Testis (tissue), 2 donors: Measurements from ENCODE around the gene WDR20.

Experiments
- CTCF ChIP-seq, 3 experiments: fragments of 450-650 bp in 2 of 3; fragments of 200-600 bp in 1 of 3; sonication (generic) in 1 of 3; IDR thresholded peaks; one replicate each; pipeline ENCODE4 v1.5.1; 2016 to 2019; ENCODE audit warnings: antibody characterized with exemption in 3 of 3, mild to moderate bottlenecking in 2 of 3, moderate library complexity in 1 of 3
- POLR2A ChIP-seq: fragments of 450-650 bp; IDR thresholded peaks from one replicate; pipeline ENCODE4 v1.6.1; 2017; ENCODE audit warnings: antibody characterized with exemption, mild to moderate bottlenecking, moderate library complexity

- TF ChIP-seq CTCF (IDR thresholded peaks at IDR 0.05) (no peak), POLR2A (no peak)
Measured at GRCh38 chr14:102171173-102172020, 31.7 kb downstream of the WDR20 start.
